ENCODE measurements around the gene EPN3.
A peak's percentile ranks its signal among the peaks of the same experiment; 100 is the strongest.

Gene EPN3

DNA sequence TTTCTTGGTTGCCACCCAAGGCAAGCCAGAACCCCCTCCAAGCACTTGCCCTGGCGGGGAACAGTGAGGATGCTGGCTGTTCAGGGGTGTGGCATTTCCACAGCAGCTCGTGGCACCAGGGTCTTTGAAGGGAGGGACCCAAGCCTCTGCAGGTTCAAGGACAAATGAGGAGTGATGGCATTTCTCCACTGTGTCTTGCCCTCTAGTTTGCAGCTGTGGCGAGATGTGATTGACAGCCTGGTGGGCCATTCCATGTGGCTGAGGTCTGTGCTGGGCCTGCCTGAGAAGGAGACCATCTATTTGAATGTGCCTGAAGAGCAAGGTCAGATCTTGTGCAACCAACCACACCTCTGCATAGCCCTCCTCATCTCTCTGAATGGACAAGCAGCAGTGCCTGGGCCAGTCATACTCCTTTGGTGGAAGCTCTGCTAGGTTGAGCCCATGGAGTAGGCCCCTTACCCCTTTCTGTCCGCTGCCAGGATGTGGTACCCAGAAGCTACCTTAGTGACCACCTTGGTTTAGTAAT, 4.5 kb upstream of the EPN3 start:
- TF ChIP-seq, protein P1, sequence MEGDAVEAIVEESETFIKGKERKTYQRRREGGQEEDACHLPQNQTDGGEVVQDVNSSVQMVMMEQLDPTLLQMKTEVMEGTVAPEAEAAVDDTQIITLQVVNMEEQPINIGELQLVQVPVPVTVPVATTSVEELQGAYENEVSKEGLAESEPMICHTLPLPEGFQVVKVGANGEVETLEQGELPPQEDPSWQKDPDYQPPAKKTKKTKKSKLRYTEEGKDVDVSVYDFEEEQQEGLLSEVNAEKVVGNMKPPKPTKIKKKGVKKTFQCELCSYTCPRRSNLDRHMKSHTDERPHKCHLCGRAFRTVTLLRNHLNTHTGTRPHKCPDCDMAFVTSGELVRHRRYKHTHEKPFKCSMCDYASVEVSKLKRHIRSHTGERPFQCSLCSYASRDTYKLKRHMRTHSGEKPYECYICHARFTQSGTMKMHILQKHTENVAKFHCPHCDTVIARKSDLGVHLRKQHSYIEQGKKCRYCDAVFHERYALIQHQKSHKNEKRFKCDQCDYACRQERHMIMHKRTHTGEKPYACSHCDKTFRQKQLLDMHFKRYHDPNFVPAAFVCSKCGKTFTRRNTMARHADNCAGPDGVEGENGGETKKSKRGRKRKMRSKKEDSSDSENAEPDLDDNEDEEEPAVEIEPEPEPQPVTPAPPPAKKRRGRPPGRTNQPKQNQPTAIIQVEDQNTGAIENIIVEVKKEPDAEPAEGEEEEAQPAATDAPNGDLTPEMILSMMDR (IDR thresholded peaks at IDR 0.05) = no peak
- TF ChIP-seq ZFX (IDR thresholded peaks at IDR 0.05; ENCODE audit: borderline replicate concordance) = no peak
- no peak overlapping the region for H3K27ac ChIP-seq

DNA sequence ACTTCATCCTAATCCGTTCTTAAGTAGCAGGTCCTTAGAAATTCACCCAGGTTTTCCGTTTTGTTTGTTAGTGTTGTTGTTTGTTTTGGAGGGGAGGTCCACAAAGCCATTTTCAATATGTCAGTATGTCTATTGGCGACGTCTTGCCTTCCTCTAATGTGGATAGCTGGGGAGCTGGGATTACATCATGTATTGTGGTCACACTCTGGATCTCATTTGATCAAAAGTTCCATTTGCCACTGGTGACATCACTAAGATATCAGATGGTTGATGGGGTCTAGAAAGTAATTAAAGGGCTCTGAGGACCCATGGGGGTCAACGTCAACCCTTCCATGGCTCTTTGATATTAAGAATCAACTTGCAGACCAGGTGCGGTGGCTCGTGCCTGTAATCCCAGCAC, 2.7 kb upstream of the EPN3 start:
- no peak overlapping the region for H3K27ac ChIP-seq
- TF ChIP-seq, protein P1 (IDR thresholded peaks at IDR 0.05) = no peak
- no peak for TF ChIP-seq ZFX (IDR thresholded peaks at IDR 0.05; ENCODE audit: borderline replicate concordance)

DNA sequence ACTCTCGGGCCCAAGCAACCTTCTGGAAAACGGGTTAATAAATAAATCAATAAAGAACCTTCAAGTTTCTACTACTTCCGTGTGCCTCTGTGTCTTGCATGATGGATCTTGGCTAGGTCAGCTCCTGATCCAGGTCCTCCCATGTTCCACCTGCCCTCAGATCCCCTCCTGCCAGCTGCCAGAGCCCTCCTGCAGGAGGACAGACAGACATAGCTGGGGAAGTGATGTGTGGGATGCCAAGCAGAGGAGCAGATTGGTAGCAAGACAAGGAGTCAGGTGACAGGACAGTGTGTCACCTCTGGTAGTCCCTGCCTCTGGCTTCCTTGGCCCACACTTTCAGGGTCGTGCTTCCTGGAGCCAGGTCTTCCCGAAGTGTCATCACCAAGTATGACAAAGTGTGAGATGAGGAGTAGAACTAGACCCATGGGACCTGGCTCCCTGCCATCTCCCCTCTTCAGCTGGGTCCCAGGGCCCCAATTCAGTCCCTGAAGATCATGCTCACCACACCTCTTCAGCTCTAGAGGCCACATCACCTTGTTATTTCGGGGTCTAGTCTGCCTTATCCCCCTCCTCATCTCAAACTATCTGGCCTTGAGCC, 1.0 kb upstream of the EPN3 start:
- H3K27ac ChIP-seq = peak overlapping the region; percentile 98
- TF ChIP-seq ZFX (IDR thresholded peaks at IDR 0.05; ENCODE audit: borderline replicate concordance) = no peak
- TF ChIP-seq, protein P1 (IDR thresholded peaks at IDR 0.05) = no peak

DNA sequence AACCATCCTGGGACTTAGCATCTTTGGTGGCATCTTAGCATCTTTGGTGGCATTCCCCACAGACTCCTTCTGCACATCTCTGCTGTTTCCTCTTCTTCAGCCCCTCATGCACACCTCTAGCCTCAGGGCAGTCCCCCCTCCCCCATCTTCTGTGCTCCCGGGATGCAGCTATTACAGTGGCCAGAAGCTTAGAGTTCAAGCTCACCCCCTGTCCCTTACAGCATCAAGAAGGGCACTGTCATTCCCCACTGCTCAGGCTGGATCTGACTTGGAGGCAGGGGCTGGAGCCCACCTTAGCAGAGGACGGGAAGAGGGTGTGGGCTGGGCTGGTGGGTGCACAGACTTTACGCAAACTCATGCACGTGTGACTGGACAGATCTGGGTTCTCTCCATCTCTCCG, 650 bp downstream of the EPN3 start:
- peak overlapping the region; percentile 98 for H3K27ac ChIP-seq
- TF ChIP-seq, protein P1 (IDR thresholded peaks at IDR 0.05) = no peak
- TF ChIP-seq ZFX (IDR thresholded peaks at IDR 0.05; ENCODE audit: borderline replicate concordance) = no peak

DNA sequence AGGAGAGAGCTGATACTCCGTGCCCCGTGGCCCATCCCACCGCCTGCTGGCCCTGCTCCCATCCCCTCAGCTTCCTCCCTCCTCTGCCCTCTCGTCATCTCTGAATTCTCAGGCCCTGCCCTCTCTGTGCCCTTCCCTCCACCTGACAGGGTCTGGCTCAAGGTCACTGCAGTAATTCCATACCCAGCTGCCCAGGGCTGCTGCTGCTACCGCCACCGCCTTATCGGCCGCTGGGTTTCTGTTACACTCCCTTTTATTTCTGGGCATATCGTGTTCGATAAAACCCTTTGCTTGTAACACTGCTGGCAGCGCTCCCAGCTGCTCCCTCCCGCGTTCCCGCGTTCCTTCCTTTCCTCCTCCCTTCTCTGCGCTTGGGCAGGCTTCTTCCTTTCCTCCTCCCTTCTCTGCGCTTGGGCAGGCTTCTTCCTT, 1.2 kb downstream of the EPN3 start:
- peak overlapping the region; percentile 98 for H3K27ac ChIP-seq

DNA sequence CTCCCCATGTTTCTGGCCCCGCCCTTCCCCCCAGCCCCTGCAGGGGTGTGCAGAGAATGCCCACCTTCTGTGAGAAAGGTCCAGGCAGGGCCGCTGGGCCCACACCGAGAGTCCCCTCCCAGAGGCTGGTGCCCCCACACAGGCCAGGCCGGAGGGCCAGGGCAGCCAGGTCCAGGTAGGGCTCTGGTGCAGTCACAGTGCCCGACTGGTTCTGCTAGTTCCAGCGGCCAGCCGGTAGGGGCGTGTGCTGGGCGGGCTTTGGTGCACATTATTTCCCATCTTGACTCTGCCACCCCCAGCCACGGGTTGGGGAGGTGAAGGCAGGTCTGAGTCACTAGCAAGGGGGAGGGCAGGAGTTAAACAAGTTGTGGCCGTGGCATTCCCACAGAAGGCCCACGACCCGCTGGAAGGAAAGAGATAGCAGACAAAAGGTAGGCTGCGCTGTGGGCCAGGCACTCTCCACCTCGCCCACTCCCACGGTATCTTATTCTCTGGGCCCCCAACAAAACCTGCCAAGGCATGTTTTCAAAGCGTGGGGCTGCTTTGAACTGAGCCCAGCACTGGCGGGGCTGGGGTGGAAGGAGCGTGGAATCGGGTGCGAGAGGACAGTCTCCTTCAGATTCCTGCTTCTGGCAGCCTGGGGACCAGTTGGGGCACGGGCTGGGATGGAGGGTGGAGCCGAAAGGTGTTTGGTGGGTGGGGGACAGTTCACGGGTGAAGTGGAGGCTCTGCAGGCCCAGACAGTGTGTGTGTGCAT, 1.9 kb downstream of the EPN3 start:
- H3K27ac ChIP-seq = peak overlapping the region; percentile 98
- TF ChIP-seq ZFX (IDR thresholded peaks at IDR 0.05; ENCODE audit: borderline replicate concordance) = no peak
- TF ChIP-seq, protein P1 (IDR thresholded peaks at IDR 0.05) = peak; percentile 72

More for the DNA sequence above, 1.2 kb downstream of the EPN3 start:
- TF ChIP-seq ZFX (IDR thresholded peaks at IDR 0.05; ENCODE audit: borderline replicate concordance) = no peak
- TF ChIP-seq, protein P1 (IDR thresholded peaks at IDR 0.05) = no peak

DNA sequence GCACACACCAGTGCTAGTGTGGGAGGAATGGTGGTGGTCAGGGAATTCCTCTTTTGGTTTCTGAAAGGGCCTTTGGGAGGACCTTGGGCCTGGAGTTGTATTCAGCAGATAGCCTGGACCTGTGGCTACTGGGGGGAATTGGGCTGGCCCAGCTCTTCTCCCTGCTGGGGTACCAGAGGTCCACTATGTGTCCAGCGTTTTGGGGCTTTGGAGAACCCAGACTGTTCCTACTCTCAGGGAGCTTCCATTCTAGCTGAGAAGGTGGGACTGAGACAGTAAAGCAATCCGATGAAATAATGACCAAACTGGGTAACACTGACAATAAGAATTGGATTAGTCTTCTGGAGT, 2.4 kb downstream of the EPN3 start:
- TF ChIP-seq ZFX (IDR thresholded peaks at IDR 0.05; ENCODE audit: borderline replicate concordance) = no peak
- TF ChIP-seq, protein P1 (IDR thresholded peaks at IDR 0.05) = no peak
- peak overlapping the region; percentile 98 for H3K27ac ChIP-seq
